H1 (cell line): ENCODE measurements around the gene COL4A3. TPM values are rescaled to one million over a fixed set of nuclear protein-coding genes. Genes with fewer than 3 reads are reported as not detected.

Experiments used
- CTCF ChIA-PET: fragments of 300-600 bp; sonication (Branson Sonifier 250); formaldehyde crosslinking; loops from one replicate; lab custom pipeline; 2021; ENCODE audit not compliant: partially characterized antibody; lab: Charles Lee
- POLR2A ChIA-PET: fragments of 300-600 bp; sonication (Branson Sonifier 250); formaldehyde crosslinking; loops from one replicate; lab custom pipeline; 2021; ENCODE audit warnings: inconsistent platforms; ENCODE audit not compliant: partially characterized antibody; lab: Charles Lee
- DNase-seq, 2 experiments: peaks; one replicate each; pipeline versions ENCODE4 v3.0.0 to v3.0.0-alpha.2; 2010 to 2022; ENCODE audit warnings: low spot score in 2 of 2, low read depth in 1 of 2, mixed read lengths in 1 of 2
- FAIRE-seq: peaks from 2 replicates; lab custom pipeline; 2011; peaks lifted over from hg19 to GRCh38; lab: Jason Lieb, UNC
- H2AFZ ChIP-seq: 2 replicates; pipeline ENCODE4 v1.8.1; 2012; ENCODE audit warnings: low read length, inconsistent platforms
- H2AK5ac ChIP-seq: 2 replicates; pipeline ENCODE4 v1.6.1; 2013; ENCODE audit warnings: low read depth, low read length
- H2BK120ac ChIP-seq: replicated peaks from 2 replicates; pipeline ENCODE3; 2013; ENCODE audit warnings: low read depth, low read length, inconsistent platforms
- H2BK12ac ChIP-seq: 2 replicates; pipeline ENCODE4 v1.6.1; 2013; ENCODE audit warnings: low read depth, low read length
- H2BK15ac ChIP-seq: 2 replicates; pipeline ENCODE4 v1.6.1; 2013; ENCODE audit warnings: low read length
- H2BK20ac ChIP-seq: 2 replicates; pipeline ENCODE4 v1.6.1; 2013; ENCODE audit warnings: low read length
- H2BK5ac ChIP-seq: 2 replicates; pipeline ENCODE4 v1.6.1; 2013; ENCODE audit warnings: low read depth, low read length
- H3K14ac ChIP-seq: 2 replicates; pipeline ENCODE4 v1.6.1; 2013; ENCODE audit warnings: inconsistent platforms; ENCODE audit not compliant: insufficient read length
- H3K18ac ChIP-seq: 2 replicates; pipeline ENCODE4 v1.6.1; 2013; ENCODE audit warnings: low read length; ENCODE audit errors: extremely low read depth
- H3K23ac ChIP-seq: 2 replicates; pipeline ENCODE4 v1.6.1; 2013; ENCODE audit warnings: inconsistent platforms; ENCODE audit not compliant: insufficient read length
- H3K23me2 ChIP-seq: 2 replicates; pipeline ENCODE4 v1.6.1; 2013; ENCODE audit warnings: low read depth, low read length
- H3K27ac ChIP-seq: 2 replicates; pipeline ENCODE4 v1.6.1; 2011; ENCODE audit warnings: low read depth, low read length, inconsistent platforms
- H3K27me3 ChIP-seq, 4 experiments: replicated peaks in 1 of 4; 1 replicate in 1 of 4; 2 replicates in 3 of 4; pipeline versions ENCODE4 v1.6.1 to v1.8.1; 2011 to 2013; ENCODE audit warnings: low read length in 3 of 4, mild to moderate bottlenecking in 3 of 4, inconsistent platforms in 2 of 4, mixed read lengths in 2 of 4, moderate library complexity in 1 of 4; ENCODE audit not compliant: control insufficient read depth in 3 of 4, insufficient read depth in 3 of 4; ENCODE audit errors: extremely low read depth in 1 of 4
- H3K36me3 ChIP-seq, 4 experiments: 2 replicates each; pipeline versions ENCODE4 v1.6.1 to v1.8.1; 2011 to 2013; ENCODE audit warnings: mild to moderate bottlenecking in 4 of 4, low read length in 3 of 4, moderate library complexity in 2 of 4, control low read depth in 1 of 4, inconsistent platforms in 1 of 4; ENCODE audit not compliant: insufficient read depth in 4 of 4, control insufficient read depth in 2 of 4
- H3K4ac ChIP-seq: replicated peaks from 2 replicates; pipeline ENCODE3; 2013; ENCODE audit warnings: low read length, low read depth, mixed read lengths, inconsistent platforms; ENCODE audit not compliant: insufficient read length
- H3K4me1 ChIP-seq, 4 experiments: replicated peaks in 1 of 4; 1 replicate in 1 of 4; 2 replicates in 3 of 4; pipeline versions ENCODE4 v1.6.1 to v1.8.1; 2011 to 2013; ENCODE audit warnings: low read length in 3 of 4, inconsistent platforms in 2 of 4, mixed read lengths in 1 of 4; ENCODE audit not compliant: insufficient read depth in 4 of 4, control insufficient read depth in 3 of 4
- H3K4me2 ChIP-seq, 2 experiments: 2 replicates each; pipeline versions ENCODE4 v1.6.1 to v1.8.1; 2011 to 2013; ENCODE audit warnings: low read depth in 2 of 2, low read length in 2 of 2, control low read depth in 1 of 2, inconsistent platforms in 1 of 2, mild to moderate bottlenecking in 1 of 2; ENCODE audit not compliant: insufficient read depth in 1 of 2
- H3K4me3 ChIP-seq, 4 experiments: fragments of 200-600, 300-600 bp in 1 of 4; sonication (generic), shearing (Covaris generic), sonication (Bioruptor Twin) in 1 of 4; 2 replicates each; pipeline versions ENCODE4 v1.5.1 to v1.8.1; 2011 to 2016; ENCODE audit warnings: low read length in 4 of 4, low read depth in 3 of 4, control low read depth in 2 of 4, inconsistent platforms in 2 of 4, mild to moderate bottlenecking in 2 of 4, mixed read lengths in 1 of 4, moderate library complexity in 1 of 4; ENCODE audit not compliant: insufficient read depth in 2 of 4; ENCODE audit errors: extremely low read depth in 1 of 4
- H3K56ac ChIP-seq: replicated peaks from 2 replicates; pipeline ENCODE3; 2013; ENCODE audit warnings: low read depth, mild to moderate bottlenecking, mixed read lengths, low read length, inconsistent platforms; ENCODE audit not compliant: insufficient read length
- H3K79me1 ChIP-seq: 2 replicates; pipeline ENCODE4 v1.6.1; 2013; ENCODE audit warnings: low read depth, low read length, control low read depth
- H3K79me2 ChIP-seq, 2 experiments: 2 replicates each; pipeline versions ENCODE4 v1.6.1 to v1.8.1; 2012 to 2013; ENCODE audit warnings: low read length in 2 of 2, mild to moderate bottlenecking in 2 of 2, inconsistent platforms in 1 of 2; ENCODE audit not compliant: insufficient read depth in 2 of 2, control insufficient read depth in 1 of 2
- H3K9ac ChIP-seq, 4 experiments: replicated peaks in 1 of 4; 1 replicate in 1 of 4; 2 replicates in 3 of 4; pipeline versions ENCODE4 v1.6.1 to v1.8.1; 2011 to 2013; ENCODE audit warnings: low read depth in 3 of 4, low read length in 3 of 4, control low read depth in 2 of 4, mild to moderate bottlenecking in 2 of 4, moderate library complexity in 2 of 4, inconsistent platforms in 1 of 4; ENCODE audit errors: extremely low read depth in 1 of 4
- H3K9me3 ChIP-seq, 2 experiments: 2 replicates each; pipeline versions ENCODE4 v1.6.1 to v1.8.1; 2012 to 2013; ENCODE audit warnings: mild to moderate bottlenecking in 2 of 2, moderate library complexity in 2 of 2, control low read depth in 1 of 2, inconsistent platforms in 1 of 2, low read depth in 1 of 2, low read length in 1 of 2, mixed read lengths in 1 of 2; ENCODE audit not compliant: insufficient read depth in 2 of 2
- H4K20me1 ChIP-seq, 2 experiments: replicated peaks in 1 of 2; 2 replicates each; pipeline versions ENCODE3 to v1.8.1; 2011 to 2013; ENCODE audit warnings: inconsistent platforms in 2 of 2, low read length in 2 of 2, mild to moderate bottlenecking in 1 of 2; ENCODE audit not compliant: insufficient read depth in 2 of 2, control insufficient read depth in 1 of 2
- H4K5ac ChIP-seq: 2 replicates; pipeline ENCODE4 v1.6.1; 2013; ENCODE audit warnings: low read length, low read depth, mixed read lengths, inconsistent platforms; ENCODE audit not compliant: insufficient read length
- H4K8ac ChIP-seq: 2 replicates; pipeline ENCODE4 v1.8.0; 2013; ENCODE audit warnings: mild to moderate bottlenecking, moderate library complexity, low read length, inconsistent platforms; ENCODE audit not compliant: insufficient read depth; ENCODE audit errors: extremely low read depth
- H4K91ac ChIP-seq: replicated peaks from 2 replicates; pipeline ENCODE3; 2013; ENCODE audit warnings: low read length, mixed read lengths, inconsistent platforms; ENCODE audit not compliant: insufficient read length
- CBX5 ChIP-seq: fragments of 300-800, 300-1000 bp; sonication (generic); IDR thresholded peaks from 2 replicates; pipeline ENCODE4 v1.7.1; 2016; ENCODE audit warnings: antibody characterized with exemption, low read length, low read depth
- CBX8 ChIP-seq: fragments of 300-800, 300-1000 bp; sonication (generic); IDR thresholded peaks from 2 replicates; pipeline ENCODE4 v1.7.1; 2016; ENCODE audit warnings: low read depth, low read length, borderline replicate concordance
- HDAC2 ChIP-seq, 2 experiments: fragments of 300-600 bp in 1 of 2; sonication (generic) in 1 of 2; IDR thresholded peaks; 2 replicates each; pipeline ENCODE4 v1.6.1; 2011 to 2012; ENCODE audit warnings: low read depth in 2 of 2, low read length in 2 of 2, mild to moderate bottlenecking in 2 of 2, moderate library complexity in 2 of 2, borderline replicate concordance in 1 of 2, inconsistent platforms in 1 of 2
- JUN ChIP-seq: IDR thresholded peaks from 2 replicates; pipeline ENCODE4 v1.6.1; 2011; ENCODE audit warnings: low read depth, mild to moderate bottlenecking, improper control_type of control experiment, low read length
- RNF2 ChIP-seq: fragments of 200-900, 300-1000 bp; sonication (generic); IDR thresholded peaks from 2 replicates; pipeline ENCODE4 v1.7.1; 2016; ENCODE audit warnings: borderline replicate concordance, low read depth, mild to moderate bottlenecking, antibody characterized with exemption, low read length; ENCODE audit not compliant: poor library complexity, severe bottlenecking; ENCODE audit errors: missing control alignments
- SIX5 ChIP-seq: IDR thresholded peaks from 2 replicates; pipeline ENCODE4 v1.6.1; 2011; ENCODE audit warnings: mild to moderate bottlenecking, low read depth, low read length
- WGBS, 2 experiments: shearing (Covaris generic) in 1 of 2; methylation state at CpG; one replicate each; pipeline versions ENCODE4 v1.1.6 to v1.1.7; 2013 to 2015; ENCODE audit warnings: low lambda C conversion rate in 2 of 2, mixed read lengths in 2 of 2, inconsistent platforms in 1 of 2, low coverage in 1 of 2, missing lambda C conversion rate in 1 of 2; ENCODE audit not compliant: insufficient replicate concordance in 2 of 2, insufficient coverage in 1 of 2, insufficient read length in 1 of 2; ENCODE audit errors: extremely low coverage in 1 of 2, missing lambda C conversion rate in 1 of 2; 5-methylcytosine and 5-hydroxymethylcytosine counted together
- polyA plus RNA-seq, 7 experiments: library from polyadenylated mRNA; depleted of rRNA in 3 of 7; stranded (reverse) in 5 of 7; unstranded in 2 of 7; fragments of >200 nt in 5 of 7; fragments of 200-250 nt in 2 of 7; gene quantifications; 1 replicate in 5 of 7; 2 replicates in 1 of 7; 4 replicates in 1 of 7; pipeline versions ENCODE4 v1.2.1 to v1.2.3, GENCODE V29; 2011 to 2013; ENCODE audit warnings: missing spikeins in 2 of 7, mixed read lengths in 2 of 7
- total RNA-seq: library from RNA; stranded (reverse); fragmentation: NEBNext Ultra II Directional; extraction: Animal tissue kit (Norgen Biotek cat#: 25700); gene quantifications from 2 replicates; pipeline ENCODE4 v1.2.1, GENCODE V29; 2021
- TF ChIP-seq, protein P1 (sequence below): IDR thresholded peaks from 2 replicates; pipeline ENCODE4 v1.6.1; 2012; ENCODE audit warnings: inconsistent platforms

The COL4A3 gene
- total and polyA plus RNA-seq, 2 of the 8 experiments (the other 6 are each of a cell fraction or from before 2014, with no cell fraction given), result 0.12 to 0.17 TPM

DNA sequence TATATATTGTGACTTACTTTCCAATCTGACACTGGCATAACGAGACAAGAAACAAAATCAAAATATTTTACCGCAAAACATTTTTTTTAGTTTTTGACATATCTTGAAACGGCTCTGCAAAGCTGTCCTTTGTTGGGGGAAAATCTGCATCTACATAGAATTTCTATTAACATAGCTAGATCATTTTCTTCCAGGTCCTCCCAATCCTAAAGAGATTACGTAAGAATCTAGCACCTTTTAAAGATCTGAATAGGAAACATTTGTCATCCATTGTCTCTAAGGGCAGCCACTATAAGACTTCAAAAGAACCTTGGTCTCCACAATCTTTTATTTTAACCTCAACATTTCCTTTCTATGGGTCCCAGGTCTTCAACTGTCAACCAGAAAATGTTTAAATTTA, 159.4 kb downstream of the COL4A3 start:
- no peaks in the 10 kb centered on the region; a peak in 1 of 7 replicates for H3K4me1 ChIP-seq
- H3K79me1 ChIP-seq, result no peaks in the 10 kb centered on the region
- H4K20me1 ChIP-seq, result peaks cover 0 to 3% of the 10 kb centered on the region in 2 experiments
- no peak overlapping the region for H3K18ac ChIP-seq
- no peak for FAIRE-seq
- H2BK15ac ChIP-seq, result no peak overlapping the region
- no peak overlapping the region for H3K14ac ChIP-seq
- WGBS, 2 experiments, result 97% methylated on average over 4 of the region's 4 CpGs; no CpG with 5 or more reads in 1 of the 2 experiments
- H2BK20ac ChIP-seq, result no peak overlapping the region
- no peak overlapping the region for H2AK5ac ChIP-seq
- no peak overlapping the region for H2AFZ ChIP-seq
- no peak overlapping the region for H3K27ac ChIP-seq
- DNase-seq, result no peak
- H3K23ac ChIP-seq, result no peak overlapping the region
- ChIA-PET CTCF (no interaction called here), POLR2A (interaction anchor here (1.4 kb wide), 1 partner anchor 25 kb away, joined by 3 read pairs; no protein-coding TSS in a partner anchor)
- peaks cover 9 to 22% of the 10 kb centered on the region in 2 experiments; a peak in 3 of 4 replicates for H3K9me3 ChIP-seq
- H3K4me2 ChIP-seq, result peak overlapping the region in 1 of 2 experiments; percentile 69; a peak in 1 of 4 replicates
- TF ChIP-seq SIX5, result no peak
- no peak for TF ChIP-seq JUN
- TF ChIP-seq CBX5, result no peak
- no peak for TF ChIP-seq CBX8
- no peak for TF ChIP-seq HDAC2 (IDR thresholded peaks at IDR 0.05; ENCODE audit: borderline replicate concordance in 1 of 2, low read depth in 2 of 2, low read length in 2 of 2)
- TF ChIP-seq RNF2, result no peak
- TF ChIP-seq, protein P1, sequence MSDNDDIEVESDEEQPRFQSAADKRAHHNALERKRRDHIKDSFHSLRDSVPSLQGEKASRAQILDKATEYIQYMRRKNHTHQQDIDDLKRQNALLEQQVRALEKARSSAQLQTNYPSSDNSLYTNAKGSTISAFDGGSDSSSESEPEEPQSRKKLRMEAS, result no peak
- H3K56ac ChIP-seq, result no peak overlapping the region
- H3K27me3 ChIP-seq, result no peaks in the 10 kb centered on the region
- H4K91ac ChIP-seq, result no peak overlapping the region
- H4K8ac ChIP-seq, result no peak overlapping the region
- no peak overlapping the region for H2BK12ac ChIP-seq
- no peak overlapping the region for H2BK120ac ChIP-seq
- H3K4ac ChIP-seq, result no peak overlapping the region
- no peak overlapping the region for H3K4me3 ChIP-seq
- H4K5ac ChIP-seq, result no peak overlapping the region
- H3K9ac ChIP-seq, result no peak overlapping the region
- no peak overlapping the region for H2BK5ac ChIP-seq
- H3K79me2 ChIP-seq, result peaks cover 4 to 34% of the 10 kb centered on the region in 2 experiments; a peak in 3 of 4 replicates
- peaks cover 0 to 6% (median 0%) of the 10 kb centered on the region in 4 experiments; a peak in 2 of 8 replicates for H3K36me3 ChIP-seq
- H3K23me2 ChIP-seq, result no peaks in the 10 kb centered on the region; the same call in 1 of the 2 replicates
